ENCODE data around the gene CHI3L2. TPM values are rescaled to one million over a fixed set of nuclear protein-coding genes. Genes with fewer than 3 reads are reported as not detected.

Gene CHI3L2
- total and polyA plus RNA-seq, 11 donors, result 1.0 to 23.0 (median 2.1) TPM; not detected in 1

DNA sequence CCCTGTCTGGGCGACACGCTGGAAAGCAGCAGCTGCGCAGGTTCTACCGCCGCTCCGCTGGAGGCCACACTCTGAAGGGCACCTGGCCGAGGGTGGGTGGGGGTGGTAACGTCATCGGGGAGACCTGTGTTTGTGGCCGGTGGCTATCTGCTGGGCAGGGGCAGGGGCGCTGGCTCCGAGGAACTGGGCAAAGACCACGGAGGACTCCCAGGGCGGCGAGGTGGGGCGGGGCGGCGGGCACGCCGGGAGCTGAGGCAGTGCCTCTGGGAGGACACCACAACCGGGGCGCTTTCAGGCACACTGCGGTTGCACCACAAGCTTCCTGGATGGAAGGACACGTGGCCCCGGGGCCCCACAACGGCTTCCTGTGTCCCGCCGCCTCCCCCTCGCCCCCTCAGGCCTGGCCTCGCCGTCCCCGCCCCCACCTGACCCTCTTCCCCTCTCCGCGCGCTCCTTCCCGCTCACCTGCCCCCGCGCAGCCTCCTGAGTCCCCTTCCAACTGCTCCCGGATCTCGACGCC is 23.8 kb upstream of the CHI3L2 start:
- 14 to 29% (median 22%) methylated on average over 21 to 41 of the region's 41 CpGs for WGBS, 4 donors
- H3K4me1 ChIP-seq, result peaks cover 0 to 62% (median 6%) of the 10 kb centered on the region in 12 donors
- intact Hi-C loops (cut with DNase I), result no loop called here

GRCh38 chr1:111204201-111204982 is 23.1 kb upstream of the CHI3L2 start:
- DNase-seq (peak in 4 of 5 donors; percentile 25 to 84 (median 55)), ATAC-seq (peak; percentile 41 to 77 (median 61))
- TF ChIP-seq POLR2A (IDR thresholded peaks at IDR 0.05) (no peak), CTCF (IDR thresholded peaks at IDR 0.05) (no peak)
- no peaks in the 10 kb centered on the region for H3K36me3 ChIP-seq
- peaks cover 0 to 61% (median 6%) of the 10 kb centered on the region in 12 donors for H3K4me1 ChIP-seq
- WGBS, 4 donors, result 5 to 17% (median 9%) methylated on average over 23 to 61 of the region's 61 CpGs
- H3K27me3 ChIP-seq, result peaks cover 0 to 22% (median 4%) of the 10 kb centered on the region in 9 donors
- H3K27ac ChIP-seq, result peak overlapping the region in 7 of 12 donors; percentile 11 to 93 (median 46)
- H3K9me3 ChIP-seq, result no peaks in the 10 kb centered on the region
- intact Hi-C loops (cut with DNase I), result no loop called here
- peak overlapping the region; percentile 32 to 73 (median 64) for H3K4me3 ChIP-seq

More for the DNA sequence above, 23.8 kb upstream of the CHI3L2 start:
- DNase-seq (peak; percentile 65 to 90 (median 82)), ATAC-seq (peak in 3 of 4 donors; percentile 35 to 73 (median 66))
- Histone ChIP-seq H3K27me3 (peaks cover 0 to 22% (median 4%) of the 10 kb centered on the region in 9 donors), H3K9me3 (no peaks in the 10 kb centered on the region), H3K27ac (peak overlapping the region in 7 of 12 donors; percentile 11 to 93 (median 46)), H3K4me3 (peak overlapping the region; percentile 32 to 73 (median 64)), H3K36me3 (no peaks in the 10 kb centered on the region)
- TF ChIP-seq CTCF (IDR thresholded peaks at IDR 0.05) (no peak), POLR2A (IDR thresholded peaks at IDR 0.05) (no peak)

DNA sequence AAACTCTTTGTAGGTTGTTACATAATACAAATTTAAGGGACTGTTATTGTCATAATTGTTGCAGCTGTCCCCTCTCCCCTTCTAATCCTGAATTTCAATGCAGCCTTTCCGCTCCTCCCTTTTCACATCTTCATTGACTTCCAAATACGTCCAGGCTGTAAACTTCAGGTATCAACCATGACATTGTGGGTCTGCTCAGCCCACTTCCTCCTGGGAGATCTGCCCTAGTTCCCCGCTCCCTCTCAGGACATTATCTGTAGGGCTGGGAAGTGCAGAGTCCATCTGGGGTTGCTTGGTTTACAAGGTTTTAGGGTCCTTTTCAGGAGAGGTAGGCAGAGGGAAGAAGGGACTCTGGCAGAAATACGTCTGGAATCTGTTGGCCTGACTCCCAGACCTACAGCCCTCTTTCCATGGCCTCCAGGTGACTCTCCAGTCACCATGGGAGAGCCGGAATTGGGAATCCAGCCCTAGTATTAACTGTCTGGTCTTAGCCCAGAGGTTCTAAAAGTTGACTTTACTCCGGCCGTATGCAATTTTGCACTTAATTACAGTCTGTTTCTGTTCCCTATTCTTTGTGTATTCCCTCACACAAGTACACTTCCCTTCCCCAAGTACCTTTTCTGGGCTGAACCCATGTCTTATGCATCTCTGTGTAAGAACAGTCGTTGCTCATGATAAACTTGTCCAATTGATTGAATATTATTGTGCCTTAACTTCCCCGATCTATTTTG is 22.4 kb upstream of the CHI3L2 start:
- TF ChIP-seq POLR2A (IDR thresholded peaks at IDR 0.05) (no peak), CTCF (IDR thresholded peaks at IDR 0.05) (no peak)
- intact Hi-C loops (cut with DNase I), result no loop called here
- Histone ChIP-seq H3K9me3 (no peaks in the 10 kb centered on the region), H3K27ac (peak overlapping the region in 1 of 12 donors; percentile 93), H3K4me1 (peaks cover 0 to 61% (median 6%) of the 10 kb centered on the region in 12 donors), H3K27me3 (peaks cover 0 to 22% (median 4%) of the 10 kb centered on the region in 9 donors), H3K36me3 (no peaks in the 10 kb centered on the region), H3K4me3 (peak overlapping the region in 3 of 12 donors; percentile 69 to 71 (median 70))
- no peak for ATAC-seq
- WGBS, 4 donors, result 63 to 66% (median 65%) methylated on average over 9 of the region's 9 CpGs
- no peak for DNase-seq

DNA sequence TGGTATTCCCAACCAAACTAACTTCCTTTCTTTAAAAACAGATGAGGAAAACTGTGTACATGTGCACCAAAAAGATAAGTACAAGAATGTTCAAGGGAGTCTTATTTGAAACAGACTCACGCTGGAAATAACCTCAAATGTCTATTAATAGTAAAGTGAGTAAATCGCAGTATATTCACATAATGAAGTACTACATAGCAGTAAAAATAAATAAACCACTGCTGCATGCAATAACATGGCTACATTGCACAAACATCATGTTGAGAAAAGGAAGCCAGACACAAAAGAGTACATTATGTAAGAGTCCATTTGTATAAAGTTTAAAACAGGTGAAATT is 21.8 kb upstream of the CHI3L2 start:
- Histone ChIP-seq H3K4me1 (peaks cover 0 to 56% (median 6%) of the 10 kb centered on the region in 12 donors), H3K27ac (peak overlapping the region in 1 of 12 donors; percentile 93), H3K9me3 (no peaks in the 10 kb centered on the region), H3K4me3 (no peak overlapping the region), H3K36me3 (no peaks in the 10 kb centered on the region), H3K27me3 (peaks cover 0 to 22% (median 4%) of the 10 kb centered on the region in 9 donors)
- TF ChIP-seq POLR2A (IDR thresholded peaks at IDR 0.05), result no peak
- no peak for TF ChIP-seq CTCF (IDR thresholded peaks at IDR 0.05)
- intact Hi-C loops (cut with DNase I), result no loop called here
- WGBS, 4 donors, result 16 to 29% (median 21%) methylated on average over 2 of the region's 2 CpGs
- ATAC-seq, result no peak
- no peak for DNase-seq

Measured in heart left ventricle (tissue), 16 donors.